NB4 (cell line): ENCODE measurements around the gene IL11.

ENCODE experiments used
- DNase-seq: peaks from one replicate; pipeline ENCODE4 v3.0.0; 2010; ENCODE audit warnings: low read depth
- H3K4me3 ChIP-seq: one replicate; pipeline ENCODE4 v1.5.1; 2011; ENCODE audit warnings: mild to moderate bottlenecking, low read depth, low read length, moderate library complexity
- MYC ChIP-seq: IDR thresholded peaks from 2 replicates; pipeline ENCODE4 v1.6.1; 2011; ENCODE audit warnings: low read depth, low read length
- POLR2A ChIP-seq: IDR thresholded peaks from 2 replicates; pipeline ENCODE4 v1.6.1; 2011; ENCODE audit warnings: mild to moderate bottlenecking; ENCODE audit not compliant: insufficient read length; ENCODE audit errors: extremely low read depth
- TF ChIP-seq, protein P1 (sequence below): IDR thresholded peaks from one replicate; pipeline ENCODE4 v1.5.1; 2012; ENCODE audit warnings: low read depth, low read length
- TF ChIP-seq, protein P2 (sequence below): IDR thresholded peaks from 2 replicates; pipeline ENCODE4 v1.6.1; 2011; ENCODE audit warnings: low read depth, low read length

Gene IL11

DNA sequence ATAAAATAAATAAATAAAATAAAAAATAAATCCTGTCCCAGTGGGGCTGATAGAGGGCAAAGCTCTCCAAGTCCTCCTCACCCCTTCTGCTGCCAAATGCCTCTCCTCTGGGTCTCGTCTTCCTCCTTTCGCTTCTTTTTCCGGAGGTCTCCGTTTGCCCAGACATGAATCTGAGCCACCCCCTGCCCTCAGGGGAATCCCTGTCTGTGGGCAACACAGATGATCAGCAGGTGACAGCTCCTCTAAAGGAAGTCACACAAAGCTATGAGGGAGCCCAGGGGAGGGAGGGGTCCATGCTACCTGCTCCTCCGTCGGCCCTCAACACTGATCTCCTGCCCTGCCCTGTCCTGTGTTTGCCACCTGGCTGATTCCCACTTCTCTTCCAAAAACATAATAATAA, 45.6 kb downstream of the IL11 start:
- TF ChIP-seq, protein P1, sequence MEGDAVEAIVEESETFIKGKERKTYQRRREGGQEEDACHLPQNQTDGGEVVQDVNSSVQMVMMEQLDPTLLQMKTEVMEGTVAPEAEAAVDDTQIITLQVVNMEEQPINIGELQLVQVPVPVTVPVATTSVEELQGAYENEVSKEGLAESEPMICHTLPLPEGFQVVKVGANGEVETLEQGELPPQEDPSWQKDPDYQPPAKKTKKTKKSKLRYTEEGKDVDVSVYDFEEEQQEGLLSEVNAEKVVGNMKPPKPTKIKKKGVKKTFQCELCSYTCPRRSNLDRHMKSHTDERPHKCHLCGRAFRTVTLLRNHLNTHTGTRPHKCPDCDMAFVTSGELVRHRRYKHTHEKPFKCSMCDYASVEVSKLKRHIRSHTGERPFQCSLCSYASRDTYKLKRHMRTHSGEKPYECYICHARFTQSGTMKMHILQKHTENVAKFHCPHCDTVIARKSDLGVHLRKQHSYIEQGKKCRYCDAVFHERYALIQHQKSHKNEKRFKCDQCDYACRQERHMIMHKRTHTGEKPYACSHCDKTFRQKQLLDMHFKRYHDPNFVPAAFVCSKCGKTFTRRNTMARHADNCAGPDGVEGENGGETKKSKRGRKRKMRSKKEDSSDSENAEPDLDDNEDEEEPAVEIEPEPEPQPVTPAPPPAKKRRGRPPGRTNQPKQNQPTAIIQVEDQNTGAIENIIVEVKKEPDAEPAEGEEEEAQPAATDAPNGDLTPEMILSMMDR = no peak
- TF ChIP-seq, protein P2, sequence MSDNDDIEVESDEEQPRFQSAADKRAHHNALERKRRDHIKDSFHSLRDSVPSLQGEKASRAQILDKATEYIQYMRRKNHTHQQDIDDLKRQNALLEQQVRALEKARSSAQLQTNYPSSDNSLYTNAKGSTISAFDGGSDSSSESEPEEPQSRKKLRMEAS = no peak
- TF ChIP-seq POLR2A (no peak), MYC (no peak)
- H3K4me3 ChIP-seq = no peak overlapping the region
- DNase-seq = no peak

DNA sequence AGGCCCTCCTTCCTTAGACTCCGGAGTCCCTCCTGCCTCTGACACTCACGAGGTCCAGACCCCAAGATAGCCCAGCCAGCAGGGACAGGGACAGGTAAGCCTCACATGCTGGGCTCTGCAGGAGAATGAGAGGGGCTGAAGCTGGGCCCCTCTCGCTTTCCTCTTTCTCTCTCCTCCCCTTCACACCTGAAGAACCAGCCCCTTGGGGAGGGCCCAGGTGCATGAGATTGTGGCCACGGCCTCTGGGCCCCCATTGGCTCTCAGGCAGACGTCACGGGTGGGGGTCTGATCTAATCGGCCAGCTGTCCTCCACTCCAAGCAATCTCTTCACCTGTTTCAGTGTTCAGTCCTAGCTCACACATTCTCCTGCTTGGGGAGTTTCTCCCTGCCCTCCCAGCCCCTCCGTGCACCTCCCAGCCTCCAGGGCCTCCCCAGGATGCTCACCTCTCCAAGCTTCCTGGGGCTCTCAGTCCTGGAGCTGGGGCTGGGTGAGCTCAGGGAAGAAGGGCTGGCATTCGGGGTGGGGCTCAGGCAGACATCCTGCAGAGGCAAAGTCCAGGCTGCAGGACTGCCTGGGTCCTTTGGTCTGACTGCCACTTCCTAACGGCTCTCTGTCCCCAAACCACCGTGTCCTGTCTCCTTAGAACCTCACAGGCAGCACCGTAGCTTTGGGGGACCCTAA, 47.9 kb downstream of the IL11 start:
- H3K4me3 ChIP-seq = no peak overlapping the region

DNA sequence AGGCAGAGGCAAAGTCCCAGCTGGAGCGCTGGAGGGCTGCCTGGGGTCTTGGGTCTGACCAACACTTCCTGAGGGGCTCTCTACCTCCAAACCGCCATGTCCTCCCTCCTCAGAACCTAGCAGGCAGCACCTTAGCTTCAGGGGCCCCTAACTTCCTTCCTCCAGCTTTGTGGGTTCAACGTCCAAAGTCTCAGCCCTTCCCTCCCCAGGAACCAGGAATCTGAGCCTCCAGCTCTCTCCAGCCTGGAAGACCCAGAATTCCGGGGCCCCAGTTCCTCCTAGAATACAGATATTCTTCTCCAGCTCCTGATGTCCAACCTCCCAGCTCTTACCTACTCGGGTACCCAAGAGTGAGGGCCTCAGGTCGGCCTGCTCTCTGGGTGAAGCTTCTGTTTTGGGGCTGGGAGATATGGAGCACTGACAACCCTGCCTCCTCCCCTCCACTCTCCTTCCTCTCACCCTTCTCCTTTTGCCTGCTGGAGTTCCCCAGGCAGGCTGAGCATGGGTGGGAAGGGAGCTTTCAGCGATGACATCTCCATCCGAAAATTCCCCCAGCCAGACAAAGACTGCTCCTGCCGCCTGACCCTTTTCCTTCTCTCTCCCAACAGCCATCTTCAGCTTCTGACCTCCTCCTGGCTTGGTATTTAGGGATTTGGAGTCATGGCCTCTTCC, 48.7 kb downstream of the IL11 start:
- no peak for DNase-seq
- no peak overlapping the region for H3K4me3 ChIP-seq
- TF ChIP-seq MYC (no peak), POLR2A (no peak)
- TF ChIP-seq, protein P1 = no peak
- TF ChIP-seq, protein P2 = no peak

More for the DNA sequence above, 47.9 kb downstream of the IL11 start:
- no peak for DNase-seq
- TF ChIP-seq, protein P2 = no peak
- TF ChIP-seq MYC = no peak
- no peak for TF ChIP-seq POLR2A

DNA sequence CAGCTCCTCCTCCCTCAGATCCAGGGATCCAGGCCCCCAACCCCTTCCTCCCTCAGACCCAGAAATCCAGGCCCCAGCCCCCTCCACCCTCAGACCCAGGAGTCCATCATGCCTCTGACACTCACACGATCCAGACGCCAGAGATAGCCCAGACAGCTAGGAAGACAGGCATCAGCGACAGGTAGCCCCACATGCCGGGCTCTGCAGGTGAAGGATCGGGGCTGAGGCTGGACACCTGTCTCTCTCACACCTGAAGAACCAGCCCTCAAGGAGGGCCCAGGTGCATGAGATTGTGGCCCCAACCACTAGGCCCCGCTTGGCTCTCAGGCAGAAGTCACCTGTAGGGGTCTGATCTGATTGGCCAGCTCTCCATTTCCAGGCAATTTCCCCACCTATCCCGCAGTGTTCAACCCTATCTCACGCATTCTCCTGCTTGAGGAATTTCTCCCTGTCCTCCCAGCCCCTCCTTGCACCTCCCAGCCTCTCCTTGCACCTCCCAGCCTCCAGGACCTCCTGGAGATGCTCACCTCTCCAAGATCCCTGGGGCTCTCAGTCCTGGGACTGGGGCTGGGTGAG, 49.3 kb downstream of the IL11 start:
- TF ChIP-seq, protein P1 = no peak
- TF ChIP-seq, protein P2 = no peak
- TF ChIP-seq POLR2A (no peak), MYC (no peak)
- H3K4me3 ChIP-seq = no peak overlapping the region
- no peak for DNase-seq

DNA sequence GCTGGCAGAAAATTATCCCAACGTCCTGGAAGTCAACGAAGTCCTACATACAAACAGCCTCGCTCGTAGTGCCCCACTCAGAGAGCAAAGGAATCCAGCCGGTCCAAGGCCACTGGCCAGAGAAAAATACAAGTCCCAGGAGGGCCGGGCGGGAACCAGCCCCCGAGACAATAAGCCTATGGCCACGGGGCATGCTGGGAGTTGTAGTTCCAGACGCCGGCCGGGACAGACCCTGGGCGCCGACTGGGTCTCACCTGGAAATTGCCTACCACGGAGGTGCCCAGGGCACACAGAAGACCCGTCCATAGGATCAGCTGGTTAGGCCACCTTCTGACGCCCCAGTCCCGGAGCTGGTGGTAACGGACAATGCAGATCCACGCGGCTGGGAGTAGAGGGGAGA, 50.5 kb downstream of the IL11 start:
- TF ChIP-seq, protein P2 = no peak
- TF ChIP-seq MYC (no peak), POLR2A (no peak)
- TF ChIP-seq, protein P1 = no peak
- DNase-seq = no peak
- no peak overlapping the region for H3K4me3 ChIP-seq

DNA sequence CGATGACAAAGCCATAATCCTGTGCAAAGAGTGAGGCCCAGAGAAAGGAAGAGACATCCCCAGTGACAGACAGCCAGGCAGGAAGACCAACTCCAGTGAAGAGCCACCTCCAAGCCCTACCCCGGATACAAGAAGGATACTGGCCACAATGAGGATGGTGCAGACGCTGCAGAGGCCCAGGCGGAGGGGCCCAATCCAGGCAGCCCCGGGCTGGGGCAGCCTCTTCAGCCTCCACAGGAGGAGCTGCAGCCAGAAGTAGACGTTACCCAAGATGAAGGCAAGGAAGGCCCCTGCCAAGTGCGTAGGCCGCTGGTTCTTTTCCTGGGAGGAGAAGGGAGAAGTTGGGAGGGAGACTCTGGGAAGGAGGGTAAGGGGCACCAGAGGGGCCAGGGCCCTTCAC, 53.6 kb downstream of the IL11 start:
- TF ChIP-seq, protein P1 = no peak
- no peak for TF ChIP-seq POLR2A
- no peak for TF ChIP-seq MYC
- TF ChIP-seq, protein P2 = no peak
- H3K4me3 ChIP-seq = no peak overlapping the region
- no peak for DNase-seq
